WERI-Rb-1 (cell line): ENCODE data around the gene TPO.

Experiments
- DNase-seq: peaks from one replicate; pipeline ENCODE4 v3.0.0-alpha.2; 2020
- H3K27ac ChIP-seq: fragments of 250-450 bp; sonication (Bioruptor Pico); 2 replicates; pipeline ENCODE4 v1.5.1; 2020; ENCODE audit warnings: mild to moderate bottlenecking, moderate library complexity
- H3K27me3 ChIP-seq: fragments of 250-450 bp; sonication (Bioruptor Pico); 2 replicates; pipeline ENCODE4 v1.5.1; 2021; ENCODE audit warnings: mild to moderate bottlenecking, low read depth, moderate library complexity; ENCODE audit not compliant: insufficient read depth, severe bottlenecking
- H3K36me3 ChIP-seq: fragments of 250-450 bp; sonication (Bioruptor Pico); 2 replicates; pipeline ENCODE4 v1.5.1; 2020; ENCODE audit warnings: mild to moderate bottlenecking, moderate library complexity
- H3K4me3 ChIP-seq: 2 replicates; pipeline ENCODE4 v1.5.1; 2011; ENCODE audit warnings: low read depth, mild to moderate bottlenecking, control low read depth, low read length
- H3K9me3 ChIP-seq: fragments of 250-450 bp; sonication (Bioruptor Pico); 2 replicates; pipeline ENCODE4 v1.5.1; 2021; ENCODE audit warnings: mild to moderate bottlenecking, moderate library complexity; ENCODE audit not compliant: severe bottlenecking
- TF ChIP-seq, protein P1 (sequence below): IDR thresholded peaks from 2 replicates; pipeline ENCODE4 v1.5.1; 2011; ENCODE audit warnings: low read depth, mild to moderate bottlenecking, control low read depth, inconsistent platforms, low read length

Gene TPO

GRCh38 chr2:1590596-1591460, 177.6 kb downstream of the TPO start:
- Histone ChIP-seq H3K27ac (no peak overlapping the region), H3K27me3 (no peaks in the 10 kb centered on the region), H3K4me3 (no peak overlapping the region), H3K36me3 (no peaks in the 10 kb centered on the region), H3K9me3 (no peaks in the 10 kb centered on the region)
- peak; percentile 9 for DNase-seq
- TF ChIP-seq, protein P1, sequence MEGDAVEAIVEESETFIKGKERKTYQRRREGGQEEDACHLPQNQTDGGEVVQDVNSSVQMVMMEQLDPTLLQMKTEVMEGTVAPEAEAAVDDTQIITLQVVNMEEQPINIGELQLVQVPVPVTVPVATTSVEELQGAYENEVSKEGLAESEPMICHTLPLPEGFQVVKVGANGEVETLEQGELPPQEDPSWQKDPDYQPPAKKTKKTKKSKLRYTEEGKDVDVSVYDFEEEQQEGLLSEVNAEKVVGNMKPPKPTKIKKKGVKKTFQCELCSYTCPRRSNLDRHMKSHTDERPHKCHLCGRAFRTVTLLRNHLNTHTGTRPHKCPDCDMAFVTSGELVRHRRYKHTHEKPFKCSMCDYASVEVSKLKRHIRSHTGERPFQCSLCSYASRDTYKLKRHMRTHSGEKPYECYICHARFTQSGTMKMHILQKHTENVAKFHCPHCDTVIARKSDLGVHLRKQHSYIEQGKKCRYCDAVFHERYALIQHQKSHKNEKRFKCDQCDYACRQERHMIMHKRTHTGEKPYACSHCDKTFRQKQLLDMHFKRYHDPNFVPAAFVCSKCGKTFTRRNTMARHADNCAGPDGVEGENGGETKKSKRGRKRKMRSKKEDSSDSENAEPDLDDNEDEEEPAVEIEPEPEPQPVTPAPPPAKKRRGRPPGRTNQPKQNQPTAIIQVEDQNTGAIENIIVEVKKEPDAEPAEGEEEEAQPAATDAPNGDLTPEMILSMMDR: no peak

- Histone ChIP-seq H3K27ac (no peak overlapping the region), H3K4me3 (no peak overlapping the region), H3K36me3 (no peaks in the 10 kb centered on the region), H3K9me3 (no peaks in the 10 kb centered on the region), H3K27me3 (no peaks in the 10 kb centered on the region)
- TF ChIP-seq, protein P1: no peak
- DNase-seq: no peak
Observed at GRCh38 chr2:1591461-1591770, 178.2 kb downstream of the TPO start.
